Right cardiac atrium (tissue), 5 donors: Measurements from ENCODE around the gene EDNRA. TPM values are rescaled to one million over a fixed set of nuclear protein-coding genes. Genes with fewer than 3 reads are reported as not detected.

Source experiments
- ATAC-seq, 2 donors: fragments of 200-7000 bp; cut with Tn5 transposase; one replicate each; pipeline versions ENCODE4 v1.8.0 to v1.9.1; 2020; ENCODE audit warnings: moderate library complexity in 2 of 2, mild to moderate bottlenecking in 1 of 2
- DNase-seq, 3 donors: peaks; one replicate each; pipeline ENCODE4 v3.0.0-alpha.2; 2020
- H3K27ac ChIP-seq: one replicate; pipeline ENCODE4 v1.5.1; 2013; ENCODE audit warnings: mild to moderate bottlenecking, low read length, control low read depth, moderate library complexity
- H3K27me3 ChIP-seq: one replicate; pipeline ENCODE4 v1.6.1; 2013; ENCODE audit not compliant: control insufficient read depth, insufficient read depth
- H3K4me1 ChIP-seq: one replicate; pipeline ENCODE4 v1.6.1; 2013; ENCODE audit warnings: low read length; ENCODE audit not compliant: control insufficient read depth, insufficient read depth
- H3K4me3 ChIP-seq: one replicate; pipeline ENCODE4 v1.5.1; 2013; ENCODE audit warnings: low read length, control low read depth
- H3K9me3 ChIP-seq: one replicate; pipeline ENCODE4 v1.6.1; 2013; ENCODE audit warnings: low read length; ENCODE audit not compliant: control insufficient read depth
- WGBS: extraction: QIAGEN DNeasy Blood & Tissue Kit; methylation state at CpG from one replicate; pipeline ENCODE4 v1.1.7; 2013; 5-methylcytosine and 5-hydroxymethylcytosine counted together
- intact Hi-C, 4 donors: fragments of 100-400 bp; cut with DNase I; formaldehyde crosslinking; loops; one replicate each; pipeline versions ENCODE4 v1.11.0 to v1.14.0; 2022 to 2023
- polyA plus RNA-seq: library from polyadenylated mRNA; stranded (reverse); fragments of 200-250 nt; gene quantifications from one replicate; pipeline ENCODE4 v1.2.3, GENCODE V29; 2013
- total RNA-seq, 4 donors: library from RNA; stranded (reverse); fragmentation: NEBNext Ultra II Directional; extraction: Animal tissue kit (Norgen Biotek cat#: 25700); gene quantifications; one replicate each; pipeline ENCODE4 v1.2.1, GENCODE V29; 2021
- donor health status: healthy with polysubstance abuse.
- donor health status: DM: no; HTN: yes; CAD: no.
- donor health status: DM: no; HTN: no; CAD: no.
- donor health status: DM: no; HTN: yes; CAD: no; lungs with severe emphysema.
- donor health status: DM: yes; HTN: yes; CAD: no.

Gene EDNRA
- total and polyA plus RNA-seq, 5 donors: 21.9 to 99.8 (median 64.2) TPM

GRCh38 chr4:147518846-147519767, 38.2 kb downstream of the EDNRA start:
- peak in 2 of 3 donors; percentile 44 to 67 for DNase-seq
- intact Hi-C loops: no loop called here
- 92% methylated on average over 3 of the region's 3 CpGs for WGBS
- H3K27me3 ChIP-seq: no peaks in the 10 kb centered on the region
- ATAC-seq: peak; percentile 37 to 47
- H3K4me3 ChIP-seq: no peak overlapping the region
- peaks cover 4% of the 10 kb centered on the region for H3K4me1 ChIP-seq
- no peaks in the 10 kb centered on the region for H3K9me3 ChIP-seq
- no peak overlapping the region for H3K27ac ChIP-seq

- DNase-seq: no peak
- no peak for ATAC-seq
- WGBS: 14% methylated on average over 1 of the region's 1 CpG
- no peak overlapping the region for H3K27ac ChIP-seq
- intact Hi-C loops: no loop called here
- no peak overlapping the region for H3K4me3 ChIP-seq
- H3K4me1 ChIP-seq: peaks cover 3% of the 10 kb centered on the region
- H3K9me3 ChIP-seq: no peaks in the 10 kb centered on the region
- no peaks in the 10 kb centered on the region for H3K27me3 ChIP-seq
Observed at GRCh38 chr4:147524601-147525000, 43.7 kb downstream of the EDNRA start.

- H3K4me1 ChIP-seq: peaks cover 3% of the 10 kb centered on the region
- no peaks in the 10 kb centered on the region for H3K9me3 ChIP-seq
- no peak for DNase-seq
- H3K27ac ChIP-seq: peak overlapping the region; percentile 42
- intact Hi-C loops: loop anchor here in 1 of 4 donors (5.0 kb wide), 1 partner anchor 43 kb away; the partner anchor contains the start of gene EDNRA
- H3K27me3 ChIP-seq: no peaks in the 10 kb centered on the region
- peak; percentile 38 to 53 for ATAC-seq
- 35% methylated on average over 2 of the region's 2 CpGs for WGBS
- no peak overlapping the region for H3K4me3 ChIP-seq
Observed at GRCh38 chr4:147525494-147526271, 44.8 kb downstream of the EDNRA start.

- 38% methylated on average over 2 of the region's 2 CpGs for WGBS
- intact Hi-C loops: loop anchor here in 1 of 4 donors (5.0 kb wide), 1 partner anchor 44 kb away; the partner anchor contains the start of gene EDNRA
- Histone ChIP-seq H3K27me3 (no peaks in the 10 kb centered on the region), H3K27ac (peak overlapping the region; percentile 42), H3K4me1 (peaks cover 3% of the 10 kb centered on the region), H3K4me3 (no peak overlapping the region), H3K9me3 (no peaks in the 10 kb centered on the region)
- DNase-seq (peak; percentile 31 to 67 (median 59)), ATAC-seq (peak; percentile 86 to 89)
Observed at GRCh38 chr4:147526272-147526654, 45.4 kb downstream of the EDNRA start.

GRCh38 chr4:147528054-147528453, 47.2 kb downstream of the EDNRA start:
- Histone ChIP-seq H3K4me3 (no peak overlapping the region), H3K9me3 (no peaks in the 10 kb centered on the region), H3K27me3 (no peaks in the 10 kb centered on the region), H3K27ac (no peak overlapping the region), H3K4me1 (peaks cover 2% of the 10 kb centered on the region)
- ATAC-seq (no peak), DNase-seq (no peak)
- intact Hi-C loops: loop anchor here in 1 of 4 donors (5.0 kb wide), 1 partner anchor 46 kb away; the partner anchor contains the start of gene EDNRA
- 94% methylated on average over 2 of the region's 2 CpGs for WGBS

- no peaks in the 10 kb centered on the region for H3K27me3 ChIP-seq
- 65% methylated on average over 1 of the region's 1 CpG for whole genome bisulfite sequencing
- H3K4me1 ChIP-seq: peaks cover 2% of the 10 kb centered on the region
- no peak for DNase-seq
- no peak overlapping the region for H3K4me3 ChIP-seq
- H3K27ac ChIP-seq: no peak overlapping the region
- H3K9me3 ChIP-seq: no peaks in the 10 kb centered on the region
- intact Hi-C loops: no loop called here
- ATAC-seq: no peak
Observed at GRCh38 chr4:147530134-147530533, 49.2 kb downstream of the EDNRA start.

- H3K9me3 ChIP-seq: no peaks in the 10 kb centered on the region
- DNase-seq: no peak
- no peak overlapping the region for H3K4me3 ChIP-seq
- H3K27ac ChIP-seq: no peak overlapping the region
- no peaks in the 10 kb centered on the region for H3K27me3 ChIP-seq
- WGBS: 63% methylated on average over 4 of the region's 4 CpGs
- peaks cover 2% of the 10 kb centered on the region for H3K4me1 ChIP-seq
- ATAC-seq: no peak
- intact Hi-C loops: no loop called here
Observed at GRCh38 chr4:147530723-147531122, 49.8 kb downstream of the EDNRA start.

- 51% methylated on average over 2 of the region's 2 CpGs for WGBS
- intact Hi-C loops: no loop called here
- Histone ChIP-seq H3K27ac (no peak overlapping the region), H3K27me3 (no peaks in the 10 kb centered on the region), H3K4me3 (no peak overlapping the region), H3K4me1 (peaks cover 2% of the 10 kb centered on the region), H3K9me3 (no peaks in the 10 kb centered on the region)
- ATAC-seq (no peak), DNase-seq (no peak)
Observed at GRCh38 chr4:147532896-147533295, 52.0 kb downstream of the EDNRA start.

- Histone ChIP-seq H3K4me3 (no peak overlapping the region), H3K27me3 (no peaks in the 10 kb centered on the region), H3K27ac (no peak overlapping the region), H3K4me1 (peaks cover 2% of the 10 kb centered on the region), H3K9me3 (no peaks in the 10 kb centered on the region)
- DNase-seq (no peak), ATAC-seq (no peak)
- 68% methylated on average over 1 of the region's 1 CpG for WGBS
- intact Hi-C loops: no loop called here
Observed at GRCh38 chr4:147533331-147533730, 52.4 kb downstream of the EDNRA start.

GRCh38 chr4:147535124-147535523, 54.2 kb downstream of the EDNRA start:
- no peaks in the 10 kb centered on the region for H3K9me3 ChIP-seq
- ATAC-seq (no peak), DNase-seq (no peak)
- 59% methylated on average over 6 of the region's 6 CpGs for WGBS
- H3K27ac ChIP-seq: no peak overlapping the region
- intact Hi-C loops: no loop called here
- no peak overlapping the region for H3K4me3 ChIP-seq
- H3K4me1 ChIP-seq: no peaks in the 10 kb centered on the region
- H3K27me3 ChIP-seq: no peaks in the 10 kb centered on the region

- DNase-seq (no peak), ATAC-seq (no peak)
- Histone ChIP-seq H3K27ac (no peak overlapping the region), H3K9me3 (no peaks in the 10 kb centered on the region), H3K27me3 (no peaks in the 10 kb centered on the region), H3K4me3 (no peak overlapping the region), H3K4me1 (no peaks in the 10 kb centered on the region)
- intact Hi-C loops: no loop called here
- 70% methylated on average over 3 of the region's 3 CpGs for whole genome bisulfite sequencing
Observed at GRCh38 chr4:147538711-147539110, 57.8 kb downstream of the EDNRA start.
